ENCODE results near the gene KLK12. TPM values are rescaled to one million over a fixed set of nuclear protein-coding genes. Genes with fewer than 3 reads are reported as not detected.

The KLK12 gene
- total and polyA plus RNA-seq, 2 donors (not counting 3 experiments of a cell fraction or from before 2014, with no cell fraction given), result not detected

GRCh38 chr19:51031880-51032225 lies 2.9 kb downstream of the KLK12 start:
- no TSS peak for BruUV-seq (replicated peaks)
- TF ChIP-seq GATA2 (IDR thresholded peaks at IDR 0.05; ENCODE audit: insufficient read depth, insufficient read length, low read depth, low read length), result no peak
- no peak for TF ChIP-seq CTCF (IDR thresholded peaks at IDR 0.05; ENCODE audit: extremely low read depth in 1 of 2, insufficient read depth in 1 of 2, low read depth in 1 of 2, low read length in 2 of 2)
- TF ChIP-seq MYC (IDR thresholded peaks at IDR 0.05; ENCODE audit: low read depth, low read length), result no peak
- ChIA-PET CTCF (no interaction called here), POLR2A (no interaction called here)
- Histone ChIP-seq H3K9me3 (replicated peaks; ENCODE audit: control insufficient read depth, insufficient read depth, low read length) (no peaks in the 10 kb centered on the region), H3K4me2 (ENCODE audit: insufficient read depth, low read length) (no peak overlapping the region), H3K9me1 (replicated peaks; ENCODE audit: control insufficient read depth, extremely low read depth, insufficient read depth, low read length) (no peaks in the 10 kb centered on the region), H3K36me3 (ENCODE audit: control insufficient read depth in 2 of 2, extremely low read depth in 1 of 2, insufficient read depth in 2 of 2, low read length in 2 of 2) (no peaks in the 10 kb centered on the region), H2AFZ (ENCODE audit: low read depth, low read length) (no peak overlapping the region), H3K9ac (replicated peaks; ENCODE audit: extremely low read depth, insufficient read depth, low read length) (no peak overlapping the region), H3K79me2 (ENCODE audit: control insufficient read depth, insufficient read depth, low read length) (no peaks in the 10 kb centered on the region), H3K27ac (ENCODE audit: insufficient read depth, low read depth, low read length) (no peak overlapping the region), H4K20me1 (replicated peaks; ENCODE audit: control insufficient read depth, extremely low read depth, insufficient read depth, low read length) (no peaks in the 10 kb centered on the region), H3K4me3 (replicated peaks in 1 of 3; ENCODE audit: insufficient read depth in 1 of 3, low read depth in 1 of 3, low read length in 3 of 3) (no peak overlapping the region), H3K27me3 (ENCODE audit: control insufficient read depth in 2 of 2, insufficient read depth in 2 of 2, low read length in 2 of 2) (no peaks in the 10 kb centered on the region), H3K4me1 (ENCODE audit: control insufficient read depth, extremely low read depth, insufficient read depth, low read length) (no peaks in the 10 kb centered on the region)
- no peak for FAIRE-seq
- DNase-seq (ENCODE audit: low read depth, low spot score), result no peak
- dilution Hi-C loops (cut with MboI; ENCODE audit: extremely low pct_ligation_motif_present, low sequenced_read_pairs) (no loop called here), intact Hi-C loops (cut with micrococcal nuclease) (no loop called here)

- dilution Hi-C loops (cut with MboI; ENCODE audit: extremely low pct_ligation_motif_present, low sequenced_read_pairs), result no loop called here
- no peaks in the 10 kb centered on the region for H3K9me3 ChIP-seq (replicated peaks; ENCODE audit: control insufficient read depth, insufficient read depth, low read length)
- intact Hi-C loops (cut with micrococcal nuclease), result no loop called here
- DNase-seq (ENCODE audit: low read depth, low spot score), result no peak
- TF ChIP-seq MAX (IDR thresholded peaks at IDR 0.05; ENCODE audit: insufficient read depth, insufficient read length) (no peak), MYC (IDR thresholded peaks at IDR 0.05; ENCODE audit: low read depth, low read length) (no peak), FOS (IDR thresholded peaks at IDR 0.05; ENCODE audit: borderline replicate concordance, insufficient read depth, low read length) (no peak), POLR2A (IDR thresholded peaks at IDR 0.05; ENCODE audit: low read depth, low read length) (no peak), CTCF (IDR thresholded peaks at IDR 0.05; ENCODE audit: extremely low read depth in 1 of 2, insufficient read depth in 1 of 2, low read depth in 1 of 2, low read length in 2 of 2) (no peak), EZH2 (IDR thresholded peaks at IDR 0.05; ENCODE audit: borderline replicate concordance, low read depth, low read length, severe bottlenecking) (no peak)
- ChIA-PET CTCF (no interaction called here), POLR2A (no interaction called here)
- H3K27ac ChIP-seq (ENCODE audit: insufficient read depth, low read depth, low read length), result no peak overlapping the region
- no peaks in the 10 kb centered on the region for H3K79me2 ChIP-seq (ENCODE audit: control insufficient read depth, insufficient read depth, low read length)
- H3K9me1 ChIP-seq (replicated peaks; ENCODE audit: control insufficient read depth, extremely low read depth, insufficient read depth, low read length), result no peaks in the 10 kb centered on the region
- H3K36me3 ChIP-seq (ENCODE audit: control insufficient read depth in 2 of 2, extremely low read depth in 1 of 2, insufficient read depth in 2 of 2, low read length in 2 of 2), result no peaks in the 10 kb centered on the region
- H3K4me2 ChIP-seq (ENCODE audit: insufficient read depth, low read length), result no peak overlapping the region
- no peak for FAIRE-seq
- H2AFZ ChIP-seq (ENCODE audit: low read depth, low read length), result no peak overlapping the region
- no peaks in the 10 kb centered on the region for H4K20me1 ChIP-seq (replicated peaks; ENCODE audit: control insufficient read depth, extremely low read depth, insufficient read depth, low read length)
- H3K9ac ChIP-seq (replicated peaks; ENCODE audit: extremely low read depth, insufficient read depth, low read length), result no peak overlapping the region
- H3K4me3 ChIP-seq (replicated peaks in 1 of 3; ENCODE audit: insufficient read depth in 1 of 3, low read depth in 1 of 3, low read length in 3 of 3), result no peak overlapping the region
- no TSS peak for BruUV-seq (replicated peaks)
- H3K27me3 ChIP-seq (ENCODE audit: control insufficient read depth in 2 of 2, insufficient read depth in 2 of 2, low read length in 2 of 2), result no peaks in the 10 kb centered on the region
- H3K4me1 ChIP-seq (ENCODE audit: control insufficient read depth, extremely low read depth, insufficient read depth, low read length), result no peaks in the 10 kb centered on the region
Measured at GRCh38 chr19:51031220-51031879, 3.5 kb downstream of the KLK12 start.

Measured in endothelial cell of umbilical vein (primary cell).